Measurements from ENCODE around the gene B3GNT9. TPM values are rescaled to one million over a fixed set of nuclear protein-coding genes. Genes with fewer than 3 reads are reported as not detected.

B3GNT9 gene
- polyA plus RNA-seq, 2 of the 4 experiments (the other 2 are of a cell fraction): 6.8 to 9.3 TPM

GRCh38 chr16:67157106-67157748, 6.4 kb upstream of the B3GNT9 start:
- H3K4me2 ChIP-seq: no peak overlapping the region
- no peak for ATAC-seq
- no peaks in the 10 kb centered on the region for H3K9me3 ChIP-seq
- no peak for FAIRE-seq
- 83% methylated on average over 7 of the region's 7 CpGs for WGBS (ENCODE audit: missing lambda C conversion rate)
- DNase-seq (ENCODE audit: low read depth in 1 of 2, low spot score in 1 of 2): no peak
- ChIA-PET CTCF (interaction anchor here (0.8 to 16.0 kb wide), 15 partner anchors 11 to 289 kb away, joined by 3 to 314 read pairs (median 6); partner anchors contain the start of genes CES3, FBXL8, HSF4 and NOL3), POLR2A (interaction anchor here (1.0 kb wide), 1 partner anchor 13 kb away, joined by 5 read pairs; the partner anchor contains the start of gene NOL3)
- no peak overlapping the region for H3K27ac ChIP-seq
- peaks cover 21% of the 10 kb centered on the region for H3K4me1 ChIP-seq
- H3K4me3 ChIP-seq: no peak overlapping the region
- no peak for TF ChIP-seq ZNF302 (CRISPR knock-in tag; IDR thresholded peaks at IDR 0.05)
- TF ChIP-seq RARB (CRISPR knock-in tag; IDR thresholded peaks at IDR 0.05): no peak

- H3K4me1 ChIP-seq: peaks cover 23% of the 10 kb centered on the region
- FAIRE-seq (no peak), DNase-seq (ENCODE audit: low read depth in 1 of 2, low spot score in 1 of 2) (no peak), ATAC-seq (no peak)
- POLR2A ChIA-PET: no interaction called here
- CTCF ChIA-PET: interaction anchor here (0.8 to 16.0 kb wide), 33 partner anchors 12 to 209 kb away, joined by 3 to 314 read pairs (median 10); partner anchors contain the start of genes CES3, FBXL8, HSF4 and MATCAP1
- TF ChIP-seq ATOH8 (CRISPR knock-in tag; IDR thresholded peaks at IDR 0.05; ENCODE audit: low read depth) (no peak), SREBF2 (IDR thresholded peaks at IDR 0.05) (no peak), RNF2 (IDR thresholded peaks at IDR 0.05; ENCODE audit: borderline replicate concordance, low read depth) (no peak), CHD4 (IDR thresholded peaks at IDR 0.05; ENCODE audit: borderline replicate concordance) (no peak), PHF8 (IDR thresholded peaks at IDR 0.05; ENCODE audit: borderline replicate concordance, low read depth) (no peak), FOSB (CRISPR knock-in tag; IDR thresholded peaks at IDR 0.05) (no peak), EP300 (IDR thresholded peaks at IDR 0.05) (no peak), BCL3 (IDR thresholded peaks at IDR 0.05) (no peak), SMC3 (IDR thresholded peaks at IDR 0.05) (no peak), ESRRA (IDR thresholded peaks at IDR 0.05; ENCODE audit: borderline replicate concordance, low read length) (no peak), FOXS1 (CRISPR knock-in tag; IDR thresholded peaks at IDR 0.05) (no peak), FOSL2 (IDR thresholded peaks at IDR 0.05) (no peak), FOSL2 (CRISPR knock-in tag; IDR thresholded peaks at IDR 0.05) (no peak), HEYL (CRISPR knock-in tag; IDR thresholded peaks at IDR 0.05) (no peak), CBX8 (IDR thresholded peaks at IDR 0.05) (no peak), ZNF302 (CRISPR knock-in tag; IDR thresholded peaks at IDR 0.05) (no peak), TFCP2L1 (CRISPR knock-in tag; IDR thresholded peaks at IDR 0.05) (no peak), MAFK (IDR thresholded peaks at IDR 0.05; ENCODE audit: partially characterized antibody) (no peak), ZFP36 (IDR thresholded peaks at IDR 0.05; ENCODE audit: borderline replicate concordance, partially characterized antibody) (no peak), ELK1 (IDR thresholded peaks at IDR 0.05; ENCODE audit: low read depth, low read length) (no peak)
- 76% methylated on average over 15 of the region's 15 CpGs for WGBS (ENCODE audit: missing lambda C conversion rate)
- no peak overlapping the region for H3K4me3 ChIP-seq
- no peak overlapping the region for H3K27ac ChIP-seq
- H3K9me3 ChIP-seq: no peaks in the 10 kb centered on the region
- no peak overlapping the region for H3K4me2 ChIP-seq
Observed at GRCh38 chr16:67156143-67156844, 5.5 kb upstream of the B3GNT9 start.
